LNCAP (cell line): ENCODE measurements around the gene TBX4.

Experiments used
- CTCF ChIP-seq: fragments of 450-650 bp; IDR thresholded peaks from 2 replicates; pipeline ENCODE4 v1.5.1; 2017; ENCODE audit warnings: mild to moderate bottlenecking

TBX4 gene

DNA sequence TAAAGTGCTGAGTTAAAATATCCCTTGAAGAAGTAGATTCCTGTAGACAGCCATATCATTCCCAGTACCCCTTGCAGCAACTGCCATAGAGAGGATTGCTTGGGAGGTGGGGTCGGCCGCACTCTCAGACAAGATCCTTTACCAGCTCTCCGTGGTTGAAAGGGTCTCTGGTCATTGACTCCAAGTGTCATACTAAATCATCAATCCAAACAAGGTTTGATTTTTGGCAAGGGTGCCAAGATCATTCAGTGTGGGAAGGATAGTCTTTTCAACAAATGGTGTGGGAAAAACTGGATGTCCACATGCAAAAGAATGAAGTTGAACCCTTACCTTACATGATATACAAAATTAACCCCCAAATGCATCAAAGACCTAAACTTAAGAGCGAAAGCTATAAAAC is 30.8 kb upstream of the TBX4 start:
- TF ChIP-seq CTCF, result no peak

GRCh38 chr17:61422116-61422799 is 30.0 kb upstream of the TBX4 start:
- no peak for TF ChIP-seq CTCF

GRCh38 chr17:61422869-61423268 is 29.4 kb upstream of the TBX4 start:
- no peak for TF ChIP-seq CTCF

DNA sequence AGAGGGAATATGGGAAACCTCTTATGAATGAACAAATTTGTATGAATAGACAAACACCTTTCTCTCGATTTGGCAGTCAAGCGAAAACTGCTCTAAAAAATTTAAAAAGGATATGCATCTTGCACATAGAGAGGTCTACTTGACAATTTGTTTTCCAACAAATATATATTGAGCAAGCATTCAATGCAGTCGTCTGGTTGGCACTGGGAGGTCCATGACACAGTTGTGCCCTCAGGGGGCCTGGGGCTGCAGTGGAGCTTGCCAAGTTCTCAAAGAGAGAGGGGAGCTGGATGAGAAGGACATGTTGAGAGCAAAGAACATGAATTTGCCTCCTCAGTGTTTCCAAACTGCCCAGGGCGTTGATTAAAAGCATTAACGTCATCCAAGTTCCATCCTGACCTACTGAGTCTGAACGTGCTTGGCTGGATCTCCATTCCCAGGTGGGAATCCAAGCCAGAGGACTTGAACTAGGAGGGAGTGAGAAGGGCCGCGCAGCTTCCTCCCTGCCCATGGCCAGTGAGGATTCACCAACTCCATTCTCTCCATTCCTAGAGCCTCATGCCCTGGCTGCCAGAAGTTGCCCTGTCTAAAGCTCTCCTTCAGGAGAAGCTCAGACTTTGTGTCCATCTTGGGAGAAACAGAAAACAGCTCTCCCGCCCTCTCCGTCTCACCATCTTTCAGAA is 28.1 kb upstream of the TBX4 start:
- no peak for TF ChIP-seq CTCF

- TF ChIP-seq CTCF, result no peak
These were observed 26.3 kb upstream of the TBX4 start for GRCh38 chr17:61425682-61426481.

DNA sequence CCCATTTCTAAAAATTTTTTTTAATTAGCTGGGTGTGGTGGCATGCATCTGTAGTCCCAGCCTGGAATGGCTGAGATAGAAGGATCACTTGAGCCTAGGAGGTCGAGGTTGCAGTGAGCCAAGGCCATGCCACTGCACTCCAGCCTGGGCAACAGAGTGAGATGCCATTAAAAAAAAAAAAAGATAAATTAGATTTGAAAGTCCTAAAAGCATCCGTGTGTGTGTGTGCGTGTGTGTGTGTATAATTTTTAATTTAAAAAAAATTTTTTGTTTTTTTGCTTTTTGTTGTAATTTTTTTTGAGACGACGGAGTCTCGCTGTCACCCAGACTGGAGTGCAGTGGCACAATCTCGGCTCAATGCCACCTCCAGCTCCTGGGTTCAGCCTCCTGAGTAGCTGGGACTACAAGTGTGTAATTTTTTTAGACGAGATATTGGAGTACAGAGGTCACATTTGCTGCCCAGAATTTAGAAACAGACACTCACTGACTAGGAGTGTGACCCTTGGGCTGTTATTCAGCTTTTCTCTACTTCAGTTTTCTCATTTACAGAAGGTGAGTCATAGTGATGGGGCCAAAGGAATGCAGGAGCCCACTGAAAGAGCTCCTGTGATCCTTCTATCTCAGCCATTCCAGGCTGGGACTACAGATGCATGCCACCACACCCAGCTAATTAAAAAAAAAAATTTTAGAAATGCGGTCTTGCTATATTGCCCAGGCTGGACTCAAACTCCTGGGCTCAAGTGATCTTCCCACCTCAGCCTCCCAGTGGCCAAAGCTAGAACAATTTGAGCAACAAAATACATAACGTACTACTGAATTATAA is 25.5 kb upstream of the TBX4 start:
- no peak for TF ChIP-seq CTCF

- TF ChIP-seq CTCF, result no peak
These were observed 24.7 kb upstream of the TBX4 start for GRCh38 chr17:61427567-61427966.
